Progenitor cell of endocrine pancreas (in vitro differentiated cells): ENCODE measurements around the gene ATP6V0D1. TPM values are rescaled to one million over a fixed set of nuclear protein-coding genes. Genes with fewer than 3 reads are reported as not detected.

Experiments used
- DNase-seq: peaks from one replicate; pipeline ENCODE4 v3.0.0; 2021; ENCODE audit warnings: low spot score; ENCODE audit not compliant: unreplicated experiment
- H3K27ac Mint-ChIP-seq: 2 replicates; pipeline ENCODE4 v1.8.0; 2021; ENCODE audit warnings: mild to moderate bottlenecking, moderate library complexity, mixed read lengths
- H3K27me3 Mint-ChIP-seq: 2 replicates; pipeline ENCODE4 v1.8.0; 2021; ENCODE audit warnings: mixed read lengths
- H3K36me3 Mint-ChIP-seq: 2 replicates; pipeline ENCODE4 v1.8.0; 2022; ENCODE audit warnings: mixed read lengths; ENCODE audit not compliant: insufficient read depth
- H3K4me1 Mint-ChIP-seq: 2 replicates; pipeline ENCODE4 v1.8.0; 2021; ENCODE audit warnings: low read depth, mixed read lengths
- H3K4me3 Mint-ChIP-seq: 2 replicates; pipeline ENCODE4 v1.8.0; 2021; ENCODE audit warnings: low read depth, mild to moderate bottlenecking, moderate library complexity, mixed read lengths
- H3K9me3 Mint-ChIP-seq: 2 replicates; pipeline ENCODE4 v1.8.0; 2021; ENCODE audit warnings: low read depth, mixed read lengths
- CTCF ChIP-seq: fragments of 200-600 bp; sonication (generic); IDR thresholded peaks from one replicate; pipeline ENCODE4 v1.5.0; 2021; ENCODE audit warnings: antibody characterized with exemption, mild to moderate bottlenecking; ENCODE audit not compliant: unreplicated experiment
- total RNA-seq: library from RNA; stranded (reverse); gene quantifications from 2 replicates; pipeline ENCODE4 v1.2.1, GENCODE V29; 2021

The ATP6V0D1 gene
- total RNA-seq, 1 donor from 2014 or later = 65.3 TPM

DNA sequence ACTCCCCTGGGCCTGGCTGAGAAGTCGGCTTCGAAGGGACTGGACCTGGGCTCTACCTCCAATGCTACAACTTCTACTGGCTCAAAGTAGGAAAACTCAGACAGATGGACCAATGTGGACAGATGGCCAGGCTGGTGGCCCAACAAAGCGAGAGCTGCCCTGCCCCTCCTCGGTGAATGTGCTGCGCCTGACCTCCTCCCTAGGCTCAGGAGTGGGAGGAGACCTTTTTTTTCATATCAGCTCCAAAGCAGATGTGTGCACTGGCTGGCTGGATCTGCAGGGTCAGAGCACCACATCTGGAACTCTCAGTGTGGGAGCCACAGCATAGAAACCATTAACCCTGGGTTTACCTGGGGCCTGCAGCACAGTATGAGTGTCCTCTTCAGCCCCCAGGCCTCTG is 20.8 kb downstream of the ATP6V0D1 start:
- DNase-seq = no peak
- H3K4me3 Mint-ChIP-seq = no peak overlapping the region
- no peaks in the 10 kb centered on the region for H3K4me1 Mint-ChIP-seq
- H3K36me3 Mint-ChIP-seq = no peaks in the 10 kb centered on the region
- H3K27me3 Mint-ChIP-seq = no peaks in the 10 kb centered on the region
- no peaks in the 10 kb centered on the region for H3K9me3 Mint-ChIP-seq
- no peak overlapping the region for H3K27ac Mint-ChIP-seq
- no peak for TF ChIP-seq CTCF

DNA sequence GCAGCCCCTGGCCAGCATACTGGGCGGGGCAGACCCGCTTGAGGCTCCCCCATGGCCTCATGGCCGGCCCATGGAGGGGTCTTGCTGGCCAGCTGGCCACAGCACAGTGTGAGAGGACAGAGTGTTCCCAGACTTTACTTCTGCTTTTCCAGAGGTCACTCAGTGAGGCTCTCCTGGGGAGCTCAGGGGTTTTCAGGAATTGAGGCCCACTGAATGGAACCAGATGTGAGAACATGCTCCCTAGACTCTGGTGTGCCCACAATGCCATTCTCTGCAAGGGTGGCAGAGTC is 21.2 kb downstream of the ATP6V0D1 start:
- H3K9me3 Mint-ChIP-seq = no peaks in the 10 kb centered on the region
- no peak overlapping the region for H3K27ac Mint-ChIP-seq

DNA sequence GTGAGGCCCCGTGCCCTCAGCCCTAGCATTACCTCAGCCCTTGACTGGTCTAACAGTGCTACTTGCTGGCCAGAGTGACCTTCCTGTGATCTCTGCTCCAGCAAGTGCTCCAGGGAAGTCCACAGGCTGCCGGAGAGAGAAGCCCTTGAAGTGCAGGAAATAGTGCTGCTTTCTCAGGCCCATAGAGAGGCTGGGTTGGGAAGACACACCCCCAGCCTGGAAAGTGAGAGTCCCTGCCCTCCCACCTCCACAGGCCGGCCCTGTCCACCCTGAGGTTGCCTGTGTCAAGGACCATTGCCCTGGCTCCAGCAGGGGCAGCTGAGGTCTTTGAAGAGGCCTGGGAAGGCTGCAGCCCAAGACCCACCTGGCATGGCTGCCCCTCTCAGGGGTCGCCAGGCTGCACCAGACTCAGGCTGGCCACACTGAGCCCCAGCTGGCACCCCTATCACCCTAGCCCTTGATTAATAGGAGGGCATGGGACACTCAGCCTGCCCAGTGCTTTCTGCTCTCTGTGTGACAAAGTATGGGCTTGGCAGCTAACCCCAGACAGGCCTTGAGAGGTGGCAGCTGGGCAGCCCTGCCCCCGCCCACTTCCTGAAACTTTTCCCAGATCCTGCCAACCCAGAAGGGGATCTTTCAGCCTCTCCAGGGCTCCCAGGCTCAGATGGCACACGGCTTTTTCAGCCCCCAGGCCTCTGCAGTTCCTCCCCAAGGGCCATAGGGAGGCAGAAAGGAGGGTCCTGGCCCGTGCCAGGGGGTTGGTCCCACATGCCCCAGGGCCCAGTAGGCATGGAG is 21.7 kb downstream of the ATP6V0D1 start:
- Mint-ChIP-seq H3K4me1 (no peaks in the 10 kb centered on the region), H3K9me3 (no peaks in the 10 kb centered on the region), H3K36me3 (no peaks in the 10 kb centered on the region), H3K27ac (no peak overlapping the region), H3K4me3 (no peak overlapping the region), H3K27me3 (no peaks in the 10 kb centered on the region)
- no peak for DNase-seq
- no peak for TF ChIP-seq CTCF

More for the DNA sequence above, 21.2 kb downstream of the ATP6V0D1 start:
- TF ChIP-seq CTCF = no peak
- no peaks in the 10 kb centered on the region for H3K4me1 Mint-ChIP-seq
- H3K4me3 Mint-ChIP-seq = no peak overlapping the region
- no peaks in the 10 kb centered on the region for H3K36me3 Mint-ChIP-seq
- DNase-seq = no peak
- no peaks in the 10 kb centered on the region for H3K27me3 Mint-ChIP-seq

DNA sequence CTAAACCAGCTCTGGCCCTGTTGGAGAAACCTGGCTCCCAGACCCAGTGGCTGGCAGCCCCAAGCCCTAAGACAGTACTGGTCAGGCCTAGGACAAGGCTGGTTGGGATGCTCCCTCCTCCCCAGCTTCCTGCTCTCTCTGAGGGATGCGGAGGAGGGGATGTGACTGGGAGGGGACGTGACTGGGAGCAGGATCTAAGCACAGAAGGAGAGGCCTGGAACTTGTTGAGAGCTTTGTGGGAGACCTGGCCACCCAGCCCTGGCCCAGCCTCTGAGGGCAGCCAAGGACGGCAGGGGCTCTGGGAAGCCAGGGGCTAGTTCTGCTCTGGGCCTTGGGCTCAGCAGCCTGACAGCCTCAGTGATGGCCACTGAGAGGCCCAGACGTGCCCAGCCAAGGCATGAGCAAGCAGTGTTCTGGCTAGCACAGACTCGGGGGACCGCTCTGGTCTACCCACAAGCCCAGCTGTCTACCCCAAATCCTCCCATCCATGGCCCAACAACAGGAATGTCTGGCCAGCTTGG is 22.8 kb downstream of the ATP6V0D1 start:
- Mint-ChIP-seq H3K27me3 (no peaks in the 10 kb centered on the region), H3K36me3 (peaks cover 1% of the 10 kb centered on the region), H3K9me3 (no peaks in the 10 kb centered on the region), H3K4me3 (no peak overlapping the region), H3K4me1 (no peaks in the 10 kb centered on the region), H3K27ac (no peak overlapping the region)
- no peak for TF ChIP-seq CTCF
- DNase-seq = no peak

- Mint-ChIP-seq H3K36me3 (peaks cover 2% of the 10 kb centered on the region), H3K4me3 (no peak overlapping the region), H3K27ac (no peak overlapping the region), H3K9me3 (no peaks in the 10 kb centered on the region), H3K4me1 (no peaks in the 10 kb centered on the region), H3K27me3 (no peaks in the 10 kb centered on the region)
- no peak for DNase-seq
- TF ChIP-seq CTCF = no peak
Measured at GRCh38 chr16:67457611-67458010, 23.3 kb downstream of the ATP6V0D1 start.
